ENCODE results near the gene FAHD1.
"Not testable (repeated sequence)": the region's sequence is repeated elsewhere in the genome, so short reads cannot be mapped to it uniquely, and the experiment has no call there.

The FAHD1 gene

DNA sequence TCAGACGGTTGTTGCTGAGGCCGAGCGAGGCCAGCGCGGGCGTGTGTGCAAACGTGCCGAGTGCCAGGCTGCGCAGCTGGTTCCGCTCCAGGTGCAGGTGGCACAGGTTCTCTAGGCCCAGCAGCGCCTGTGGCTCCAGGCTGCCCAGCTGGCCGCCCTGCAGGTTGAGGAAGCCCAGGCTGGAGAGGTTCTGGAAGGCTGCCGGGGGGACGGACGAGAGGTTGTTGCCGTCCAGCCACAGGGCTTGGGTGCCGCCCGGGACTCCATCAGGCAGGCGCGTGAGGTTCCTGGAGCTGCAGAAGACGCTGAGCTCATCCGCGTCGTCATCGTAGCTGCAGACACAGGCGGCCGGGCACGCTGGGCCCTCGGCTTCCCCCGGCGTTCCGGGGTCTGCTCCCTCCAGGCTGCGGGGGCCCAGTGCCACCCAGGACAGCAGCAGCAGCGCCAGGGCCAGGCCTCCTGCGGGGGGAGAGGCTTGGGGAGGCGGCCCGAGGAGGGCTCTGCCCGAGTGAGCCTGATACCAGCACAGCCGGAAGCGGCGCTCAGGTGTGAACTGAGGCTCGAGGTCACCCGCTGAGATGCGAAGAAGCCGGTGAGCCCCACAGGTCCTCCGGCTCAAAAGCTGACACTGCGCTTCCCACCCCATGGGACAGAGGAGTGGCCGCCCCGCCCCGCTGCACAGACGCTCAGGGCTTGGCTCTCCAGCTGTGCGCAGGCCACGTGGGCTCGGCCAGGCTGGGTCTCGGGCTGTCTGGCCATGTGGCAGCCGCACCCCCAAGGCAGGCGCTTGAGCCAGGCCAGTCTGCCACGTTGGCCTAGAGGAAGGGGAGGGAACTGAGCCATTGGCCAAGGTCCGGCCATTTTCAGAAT, 34.8 kb upstream of the FAHD1 start:
- Histone ChIP-seq H3K36me3 (ENCODE audit: control insufficient read depth, insufficient read depth, low read length) (no peaks in the 10 kb centered on the region), H3K4me3 (ENCODE audit: low read length) (no peak overlapping the region), H3K4me1 (ENCODE audit: control insufficient read depth, insufficient read depth, low read length) (peaks cover 16% of the 10 kb centered on the region), H3K9ac (ENCODE audit: low read length) (no peak overlapping the region), H3K9me3 (ENCODE audit: control insufficient read depth, low read length) (no peaks in the 10 kb centered on the region), H3K27me3 (ENCODE audit: control insufficient read depth, insufficient read depth, low read length) (no peaks in the 10 kb centered on the region)

DNA sequence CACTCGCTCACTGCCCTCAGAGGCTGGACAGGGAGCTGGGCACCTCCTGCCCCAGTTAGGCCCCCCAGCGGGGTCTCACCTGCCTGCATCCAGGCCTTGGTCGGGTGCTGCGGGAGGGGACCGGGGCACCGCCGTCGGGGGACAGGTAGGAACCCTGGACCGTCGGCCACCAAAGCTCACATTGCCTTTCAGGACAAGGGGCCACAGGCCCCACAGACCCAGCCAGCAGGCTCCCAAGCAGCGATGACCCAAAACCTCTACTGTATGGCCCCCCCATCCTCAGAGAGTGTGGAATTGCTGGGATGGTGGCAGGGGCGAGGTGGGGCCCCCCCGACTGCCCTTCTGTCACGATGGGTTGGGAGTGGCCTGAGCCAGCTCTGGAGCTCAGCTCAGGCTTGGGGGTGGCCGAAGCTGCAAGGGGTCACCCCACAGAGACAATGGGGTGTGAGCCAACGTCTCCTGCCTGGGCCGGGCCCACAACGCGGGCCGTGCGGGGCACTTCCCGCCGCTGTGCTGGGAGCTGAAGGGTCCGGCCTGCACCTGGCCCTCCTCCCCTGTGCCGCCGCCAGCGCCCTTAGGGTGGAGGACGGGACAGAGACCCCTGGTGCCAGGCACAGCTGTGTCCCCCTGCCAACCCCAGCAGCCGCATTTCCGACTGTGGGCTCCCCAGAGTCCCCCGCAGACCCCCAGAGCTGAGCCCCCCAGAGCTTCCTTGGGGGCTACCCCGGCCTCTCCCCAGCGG, 34.0 kb upstream of the FAHD1 start:
- Histone ChIP-seq H3K4me1 (ENCODE audit: control insufficient read depth, insufficient read depth, low read length) (peaks cover 16% of the 10 kb centered on the region), H3K9me3 (ENCODE audit: control insufficient read depth, low read length) (no peaks in the 10 kb centered on the region), H3K27me3 (ENCODE audit: control insufficient read depth, insufficient read depth, low read length) (no peaks in the 10 kb centered on the region), H3K36me3 (ENCODE audit: control insufficient read depth, insufficient read depth, low read length) (no peaks in the 10 kb centered on the region), H3K4me3 (ENCODE audit: low read length) (no peak overlapping the region), H3K9ac (ENCODE audit: low read length) (no peak overlapping the region)

DNA sequence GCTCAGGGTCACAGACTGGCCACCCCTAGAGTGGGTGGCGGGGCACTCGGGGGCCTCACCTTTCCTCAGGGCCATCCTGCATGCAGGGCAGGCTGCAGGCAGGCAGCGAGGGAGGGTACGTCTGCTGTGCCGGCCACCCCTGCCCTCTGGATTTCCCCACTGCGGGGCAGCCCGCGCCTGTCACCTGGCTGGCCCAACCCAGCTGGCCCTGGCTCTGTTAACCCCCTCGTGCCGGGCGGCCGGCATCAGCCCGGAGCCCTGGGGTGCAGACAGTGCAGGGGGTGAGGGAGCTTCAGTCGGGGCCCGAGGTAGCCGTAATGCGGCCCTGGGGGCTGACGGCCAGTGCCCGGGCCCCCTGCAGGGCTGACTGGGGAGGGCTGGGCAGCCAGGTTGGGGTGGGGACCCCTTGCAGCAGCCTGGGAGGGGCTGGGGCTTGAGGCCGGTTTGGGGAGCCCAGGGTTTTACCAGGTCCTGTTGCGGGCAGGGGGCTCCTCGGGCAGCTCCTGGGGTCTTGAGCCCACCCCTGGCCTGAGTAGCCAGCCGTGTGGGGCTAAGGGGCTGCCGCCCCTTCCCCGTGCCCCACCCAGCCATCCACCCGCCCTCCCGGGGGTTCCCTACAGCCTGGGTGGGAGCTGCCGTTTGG, 33.3 kb upstream of the FAHD1 start, which contains the start of gene IGFALS:
Gene IGFALS (minus strand): TSS at position 128 of the 643 bp plus-strand sequence. CDS start 53 bp downstream, at position 75.
- Histone ChIP-seq H3K9ac (ENCODE audit: low read length) (no peak within 1 kb of the TSS), H3K36me3 (ENCODE audit: control insufficient read depth, insufficient read depth, low read length) (no peaks in the 10 kb centered on the region), H3K9me3 (ENCODE audit: control insufficient read depth, low read length) (no peaks in the 10 kb centered on the region), H3K4me3 (ENCODE audit: low read length) (no peak within 1 kb of the TSS), H3K4me1 (ENCODE audit: control insufficient read depth, insufficient read depth, low read length) (peaks cover 16% of the 10 kb centered on the region), H3K27me3 (ENCODE audit: control insufficient read depth, insufficient read depth, low read length) (no peaks in the 10 kb centered on the region)

DNA sequence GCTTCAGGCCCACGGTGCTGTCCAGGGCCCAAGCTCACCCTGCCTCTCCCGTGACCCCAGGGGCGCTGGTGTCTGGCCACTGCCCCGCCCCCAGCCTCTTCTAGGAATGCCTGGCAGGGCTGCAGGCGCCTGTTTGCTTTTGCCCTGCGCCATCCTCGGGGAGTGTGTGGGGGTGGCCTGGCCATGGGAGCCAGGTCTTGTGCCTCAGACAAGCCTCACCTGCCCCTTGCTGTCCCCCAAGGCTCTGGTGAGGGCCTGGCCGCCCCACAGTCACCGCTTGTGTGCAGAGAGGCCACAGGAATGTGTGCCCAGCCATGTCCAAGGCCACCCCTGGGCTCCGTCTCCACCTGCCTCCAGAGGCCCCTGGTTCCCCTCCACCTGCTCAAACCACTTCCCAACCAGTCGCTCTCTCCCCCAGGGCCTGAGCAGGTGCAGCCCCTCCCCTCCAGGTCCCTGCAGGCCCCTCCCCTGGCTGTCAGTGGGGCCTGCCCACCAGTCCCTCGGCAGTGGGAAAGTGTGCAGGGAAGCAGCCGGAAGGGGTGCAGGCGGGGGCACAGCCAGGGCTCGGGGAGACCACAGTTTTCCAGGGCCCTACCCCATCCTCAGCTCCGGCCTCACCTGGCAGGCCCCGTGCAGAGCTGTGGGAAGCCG, 32.7 kb upstream of the FAHD1 start:
- Histone ChIP-seq H3K27me3 (ENCODE audit: control insufficient read depth, insufficient read depth, low read length) (no peaks in the 10 kb centered on the region), H3K9me3 (ENCODE audit: control insufficient read depth, low read length) (no peaks in the 10 kb centered on the region), H3K36me3 (ENCODE audit: control insufficient read depth, insufficient read depth, low read length) (no peaks in the 10 kb centered on the region), H3K4me3 (ENCODE audit: low read length) (no peak overlapping the region), H3K9ac (ENCODE audit: low read length) (no peak overlapping the region), H3K4me1 (ENCODE audit: control insufficient read depth, insufficient read depth, low read length) (peaks cover 16% of the 10 kb centered on the region)

DNA sequence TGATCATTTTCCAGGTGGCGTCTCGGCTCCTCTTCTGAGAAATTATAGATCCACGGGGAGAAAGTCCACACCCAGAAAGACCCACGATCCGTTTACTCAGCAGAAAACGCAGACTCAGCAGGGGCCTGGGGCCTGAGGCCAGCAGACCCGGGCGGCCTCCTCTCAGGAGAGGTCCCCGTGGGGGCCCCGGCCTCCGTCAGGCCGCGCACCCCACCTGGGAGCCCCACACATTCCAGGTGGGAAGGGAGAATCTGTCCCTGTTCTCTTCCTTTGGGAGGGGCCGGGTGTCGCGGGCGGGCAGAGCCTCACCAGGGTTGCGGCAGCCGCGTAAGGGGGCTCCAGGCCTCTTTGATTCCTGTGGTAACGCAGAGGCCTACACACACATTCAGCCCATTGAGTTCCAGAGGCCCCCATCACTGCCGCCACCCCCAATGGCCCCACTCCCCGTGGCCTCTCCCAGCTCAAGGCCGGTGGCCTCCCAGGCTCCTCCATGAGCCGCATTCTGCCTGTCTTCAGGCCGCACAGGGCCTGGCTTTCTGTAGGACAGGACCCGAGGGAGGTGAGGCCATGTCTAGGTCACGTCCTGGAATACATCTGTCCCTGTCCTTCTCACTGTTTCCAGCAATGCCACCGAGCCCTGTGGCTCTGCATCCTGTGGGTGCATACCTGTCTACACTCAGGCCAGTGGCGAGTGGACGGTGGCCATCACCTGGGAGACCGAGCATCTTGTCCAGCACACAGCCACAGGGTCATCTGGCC, 31.9 kb upstream of the FAHD1 start:
- H3K4me3 ChIP-seq (ENCODE audit: low read length): no peak overlapping the region
- H3K9me3 ChIP-seq (ENCODE audit: control insufficient read depth, low read length): no peaks in the 10 kb centered on the region
- no peak overlapping the region for H3K9ac ChIP-seq (ENCODE audit: low read length)
- no peaks in the 10 kb centered on the region for H3K27me3 ChIP-seq (ENCODE audit: control insufficient read depth, insufficient read depth, low read length)
- H3K4me1 ChIP-seq (ENCODE audit: control insufficient read depth, insufficient read depth, low read length): peaks cover 16% of the 10 kb centered on the region
- H3K36me3 ChIP-seq (ENCODE audit: control insufficient read depth, insufficient read depth, low read length): no peaks in the 10 kb centered on the region

DNA sequence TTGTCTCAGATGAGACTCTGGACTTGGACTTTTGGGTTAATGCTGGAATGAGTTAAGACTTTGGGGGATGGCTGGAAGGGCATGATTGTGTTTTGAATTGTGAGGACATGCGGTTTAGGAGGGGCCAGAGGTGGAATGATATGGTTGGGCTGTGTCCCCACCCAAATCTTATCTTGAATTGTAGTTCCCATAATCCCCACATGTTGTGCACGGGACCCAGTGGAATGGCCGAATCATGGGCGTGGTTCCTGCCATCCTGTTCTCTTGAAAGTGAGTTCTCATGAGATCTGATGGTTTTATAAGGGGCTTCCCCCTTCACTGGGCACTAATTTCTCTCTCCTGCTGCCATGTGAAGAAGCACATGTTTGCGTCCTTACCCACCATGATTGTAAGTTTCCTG, 27.7 kb upstream of the FAHD1 start:
- not testable (repeated sequence) for H3K9ac ChIP-seq (ENCODE audit: low read length); H3K27me3 ChIP-seq (ENCODE audit: control insufficient read depth, insufficient read depth, low read length); H3K9me3 ChIP-seq (ENCODE audit: control insufficient read depth, low read length); H3K4me3 ChIP-seq (ENCODE audit: low read length); H3K4me1 ChIP-seq (ENCODE audit: control insufficient read depth, insufficient read depth, low read length); H3K36me3 ChIP-seq (ENCODE audit: control insufficient read depth, insufficient read depth, low read length)

DNA sequence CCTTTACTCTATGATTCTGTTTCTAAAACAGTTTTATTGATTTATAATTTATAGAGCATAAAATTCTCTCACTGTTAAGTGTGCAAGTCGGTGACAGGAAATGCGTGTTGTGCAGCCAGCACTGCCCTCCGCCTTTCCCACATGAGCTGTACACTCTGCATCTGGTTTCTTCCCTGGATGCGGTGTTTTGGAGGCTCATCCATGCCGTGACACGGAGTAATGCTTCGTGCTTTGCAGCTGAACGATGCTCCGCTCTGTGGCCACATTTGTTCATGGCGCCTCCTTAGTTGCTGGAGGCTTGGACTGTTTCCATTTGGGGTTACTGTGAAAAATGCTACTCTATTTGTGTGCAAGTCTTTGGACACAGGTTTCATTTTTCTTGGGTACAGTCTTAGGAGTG, 26.3 kb upstream of the FAHD1 start:
- no peaks in the 10 kb centered on the region for H3K27me3 ChIP-seq (ENCODE audit: control insufficient read depth, insufficient read depth, low read length)
- H3K4me3 ChIP-seq (ENCODE audit: low read length): no peak overlapping the region
- no peaks in the 10 kb centered on the region for H3K9me3 ChIP-seq (ENCODE audit: control insufficient read depth, low read length)
- H3K4me1 ChIP-seq (ENCODE audit: control insufficient read depth, insufficient read depth, low read length): no peaks in the 10 kb centered on the region
- H3K36me3 ChIP-seq (ENCODE audit: control insufficient read depth, insufficient read depth, low read length): no peaks in the 10 kb centered on the region
- no peak overlapping the region for H3K9ac ChIP-seq (ENCODE audit: low read length)

DNA sequence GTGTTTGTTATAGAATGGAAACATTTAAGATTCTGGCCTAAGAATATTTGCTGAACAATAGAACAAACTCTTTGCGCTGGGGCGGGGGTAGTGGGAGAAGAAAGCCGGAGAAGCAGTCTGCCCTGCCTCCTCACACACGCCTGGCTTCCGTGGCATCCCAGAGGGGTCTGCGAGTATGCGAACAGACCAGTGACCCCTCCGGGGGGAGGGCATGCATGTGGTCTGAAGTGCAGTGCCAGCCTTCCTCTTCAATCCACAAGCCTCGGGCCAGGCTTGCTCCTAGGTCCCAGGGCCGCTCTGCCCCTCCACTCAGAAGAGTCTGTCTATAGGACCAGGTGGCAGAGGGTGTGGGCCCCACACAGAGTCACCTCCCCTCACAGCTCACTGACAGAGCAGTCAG, 19.4 kb upstream of the FAHD1 start:
- Histone ChIP-seq H3K4me1 (ENCODE audit: control insufficient read depth, insufficient read depth, low read length) (peaks cover under 1% of the 10 kb centered on the region), H3K9me3 (ENCODE audit: control insufficient read depth, low read length) (no peaks in the 10 kb centered on the region), H3K9ac (ENCODE audit: low read length) (no peak overlapping the region), H3K4me3 (ENCODE audit: low read length) (no peak overlapping the region), H3K36me3 (ENCODE audit: control insufficient read depth, insufficient read depth, low read length) (peaks cover 5% of the 10 kb centered on the region), H3K27me3 (ENCODE audit: control insufficient read depth, insufficient read depth, low read length) (no peaks in the 10 kb centered on the region)

DNA sequence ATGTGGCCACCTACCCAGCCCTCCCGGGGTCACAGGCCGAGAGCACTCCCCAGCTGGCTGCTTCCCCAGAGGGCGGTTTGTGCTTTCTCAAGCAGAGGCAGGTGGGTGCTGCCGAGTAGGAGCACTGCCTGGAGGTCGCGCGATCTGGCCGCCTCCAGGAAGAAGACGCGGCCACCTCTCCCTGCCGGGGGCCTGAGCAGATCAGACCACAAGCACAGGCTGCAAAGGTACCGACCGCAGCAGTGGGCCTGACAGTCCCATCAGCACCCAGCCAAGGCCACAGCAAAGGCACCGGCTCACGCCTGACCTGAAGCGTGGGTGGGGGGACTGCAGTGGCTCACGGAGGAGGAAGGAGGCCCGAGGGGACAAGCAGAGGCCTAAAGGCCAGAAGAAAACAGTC, 18.3 kb upstream of the FAHD1 start:
- Histone ChIP-seq H3K36me3 (ENCODE audit: control insufficient read depth, insufficient read depth, low read length) (peaks cover 5% of the 10 kb centered on the region), H3K27me3 (ENCODE audit: control insufficient read depth, insufficient read depth, low read length) (no peaks in the 10 kb centered on the region), H3K4me1 (ENCODE audit: control insufficient read depth, insufficient read depth, low read length) (peaks cover 6% of the 10 kb centered on the region), H3K9me3 (ENCODE audit: control insufficient read depth, low read length) (no peaks in the 10 kb centered on the region), H3K9ac (ENCODE audit: low read length) (no peak overlapping the region), H3K4me3 (ENCODE audit: low read length) (no peak overlapping the region)

DNA sequence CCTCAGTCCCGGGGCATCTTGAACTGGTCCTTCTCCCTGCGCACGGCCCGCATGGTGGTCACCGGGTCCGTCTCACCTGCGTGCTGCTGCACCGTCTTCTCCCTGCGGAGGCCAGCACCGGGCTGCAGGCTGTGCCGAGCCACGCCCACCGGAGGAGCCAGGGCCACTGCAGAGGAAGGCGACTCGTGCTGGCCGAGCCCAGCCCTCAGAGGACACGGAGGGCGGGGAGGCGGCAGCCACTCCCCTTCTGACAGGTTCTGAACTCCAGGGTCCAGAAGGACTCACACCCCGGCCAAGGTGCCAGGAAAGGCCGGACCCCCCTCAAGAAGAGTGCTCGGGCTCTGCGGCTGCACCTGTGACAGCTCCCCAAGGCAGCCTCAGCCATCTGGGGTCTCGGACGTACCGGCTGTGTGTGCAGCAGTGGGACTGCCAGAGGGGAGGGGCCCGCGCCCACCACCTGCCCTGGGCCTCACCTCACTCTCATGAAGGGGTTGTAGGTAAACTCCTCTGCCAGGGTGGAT, 17.7 kb upstream of the FAHD1 start:
- Histone ChIP-seq H3K36me3 (ENCODE audit: control insufficient read depth, insufficient read depth, low read length) (peaks cover 5% of the 10 kb centered on the region), H3K27me3 (ENCODE audit: control insufficient read depth, insufficient read depth, low read length) (no peaks in the 10 kb centered on the region), H3K9me3 (ENCODE audit: control insufficient read depth, low read length) (no peaks in the 10 kb centered on the region), H3K4me1 (ENCODE audit: control insufficient read depth, insufficient read depth, low read length) (peaks cover 6% of the 10 kb centered on the region), H3K4me3 (ENCODE audit: low read length) (no peak overlapping the region), H3K9ac (ENCODE audit: low read length) (no peak overlapping the region)

DNA sequence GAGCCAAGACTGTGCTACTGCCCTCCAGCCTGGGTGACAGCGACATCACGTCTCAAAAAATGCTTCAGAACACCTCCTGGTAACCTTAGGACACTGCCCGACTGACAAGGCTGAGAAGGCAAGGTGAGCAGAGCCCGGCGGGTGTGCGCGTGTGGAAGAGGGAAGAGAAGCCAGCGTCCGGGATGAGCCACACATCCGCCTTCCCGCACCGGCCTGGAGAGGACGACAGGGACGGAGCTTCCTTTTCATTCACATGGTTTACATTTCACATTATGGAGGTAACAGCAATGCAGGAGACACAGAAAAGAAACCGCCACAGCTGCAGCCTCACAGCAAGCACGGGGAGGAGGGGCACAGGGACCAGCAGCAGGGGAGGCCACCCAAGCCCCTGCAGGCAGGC, 16.9 kb upstream of the FAHD1 start:
- Histone ChIP-seq H3K4me3 (ENCODE audit: low read length) (no peak overlapping the region), H3K36me3 (ENCODE audit: control insufficient read depth, insufficient read depth, low read length) (peaks cover 5% of the 10 kb centered on the region), H3K27me3 (ENCODE audit: control insufficient read depth, insufficient read depth, low read length) (no peaks in the 10 kb centered on the region)

More for the DNA sequence above, 16.9 kb upstream of the FAHD1 start:
- Histone ChIP-seq H3K4me1 (ENCODE audit: control insufficient read depth, insufficient read depth, low read length) (peaks cover 6% of the 10 kb centered on the region), H3K9ac (ENCODE audit: low read length) (no peak overlapping the region), H3K9me3 (ENCODE audit: control insufficient read depth, low read length) (no peaks in the 10 kb centered on the region)
